Esophagus muscularis mucosa (tissue), 4 donors: ENCODE measurements around the gene CLIC4.

Experiments used
- EP300 ChIP-seq: sonication (generic); formaldehyde crosslinking; IDR thresholded peaks from one replicate; pipeline ENCODE4 v1.6.1; 2017; ENCODE audit warnings: antibody characterized with exemption
- POLR2A ChIP-seq: fragments of 450-650 bp; IDR thresholded peaks from one replicate; pipeline ENCODE4 v1.6.1; 2017; ENCODE audit warnings: antibody characterized with exemption, moderate library complexity, mild to moderate bottlenecking, low read depth
- POLR2AphosphoS5 ChIP-seq, 2 donors: sonication (generic); formaldehyde crosslinking; IDR thresholded peaks; one replicate each; pipeline ENCODE4 v1.6.1; 2017; ENCODE audit warnings: antibody characterized with exemption in 2 of 2
- TF ChIP-seq, protein P1 (sequence below), 3 experiments: fragments of 200-600 bp in 2 of 3; fragments of 450-650 bp in 1 of 3; sonication (generic) in 2 of 3; IDR thresholded peaks; one replicate each; pipeline ENCODE4 v1.5.1; 2017 to 2019; ENCODE audit warnings: antibody characterized with exemption in 3 of 3, mild to moderate bottlenecking in 2 of 3, moderate library complexity in 1 of 3

DNA sequence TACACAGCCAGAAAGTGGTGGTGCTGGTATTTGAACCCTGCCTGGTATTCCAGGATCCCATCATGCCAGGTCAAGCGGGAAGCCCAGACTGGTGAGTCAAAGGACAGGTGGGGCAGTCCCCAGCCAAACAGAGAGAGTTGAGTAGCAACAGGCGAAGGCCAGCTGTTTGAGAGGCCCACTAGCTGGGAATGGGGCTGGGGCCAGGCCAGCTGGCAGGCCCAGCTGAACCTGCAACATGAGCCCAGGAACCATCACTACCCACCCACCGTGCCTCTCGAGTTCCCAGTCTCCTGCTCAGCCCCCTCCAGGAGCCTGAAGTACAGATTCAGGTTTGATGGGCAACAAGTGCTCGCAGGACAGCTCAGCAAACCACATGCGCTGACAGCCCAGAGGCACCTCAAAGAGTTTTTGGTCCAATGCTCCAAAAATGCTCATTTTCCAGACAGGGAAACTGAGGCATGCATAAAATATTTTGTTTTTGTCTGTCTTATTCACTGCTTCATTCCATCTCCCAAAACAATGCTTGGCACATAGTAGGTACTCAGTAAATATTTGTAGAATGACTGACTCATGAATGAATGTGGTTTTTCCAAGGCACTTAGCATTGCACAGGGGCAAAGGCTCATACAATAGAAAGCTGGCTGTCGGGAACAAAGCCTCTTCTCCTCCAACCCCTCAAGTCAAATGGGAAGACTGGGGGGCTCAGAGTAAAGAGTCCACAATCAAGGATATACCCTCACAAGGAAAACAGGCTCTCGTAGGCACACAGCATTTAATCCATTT, 42.5 kb upstream of the CLIC4 start:
- TF ChIP-seq POLR2AphosphoS5 (IDR thresholded peaks at IDR 0.05) (no peak), POLR2A (no peak), EP300 (no peak)
- TF ChIP-seq, protein P1, sequence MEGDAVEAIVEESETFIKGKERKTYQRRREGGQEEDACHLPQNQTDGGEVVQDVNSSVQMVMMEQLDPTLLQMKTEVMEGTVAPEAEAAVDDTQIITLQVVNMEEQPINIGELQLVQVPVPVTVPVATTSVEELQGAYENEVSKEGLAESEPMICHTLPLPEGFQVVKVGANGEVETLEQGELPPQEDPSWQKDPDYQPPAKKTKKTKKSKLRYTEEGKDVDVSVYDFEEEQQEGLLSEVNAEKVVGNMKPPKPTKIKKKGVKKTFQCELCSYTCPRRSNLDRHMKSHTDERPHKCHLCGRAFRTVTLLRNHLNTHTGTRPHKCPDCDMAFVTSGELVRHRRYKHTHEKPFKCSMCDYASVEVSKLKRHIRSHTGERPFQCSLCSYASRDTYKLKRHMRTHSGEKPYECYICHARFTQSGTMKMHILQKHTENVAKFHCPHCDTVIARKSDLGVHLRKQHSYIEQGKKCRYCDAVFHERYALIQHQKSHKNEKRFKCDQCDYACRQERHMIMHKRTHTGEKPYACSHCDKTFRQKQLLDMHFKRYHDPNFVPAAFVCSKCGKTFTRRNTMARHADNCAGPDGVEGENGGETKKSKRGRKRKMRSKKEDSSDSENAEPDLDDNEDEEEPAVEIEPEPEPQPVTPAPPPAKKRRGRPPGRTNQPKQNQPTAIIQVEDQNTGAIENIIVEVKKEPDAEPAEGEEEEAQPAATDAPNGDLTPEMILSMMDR (IDR thresholded peaks at IDR 0.05), result no peak
